Astrocyte (in vitro differentiated cells and primary cell): Measurements from ENCODE around the gene EPB41L1. TPM values are rescaled to one million over a fixed set of nuclear protein-coding genes. Genes with fewer than 3 reads are reported as not detected.

Experiments used
- DNase-seq: peaks from one replicate; pipeline ENCODE4 v3.0.0-alpha.2; 2010; ENCODE audit warnings: low read depth
- FAIRE-seq: peaks from 2 replicates; lab custom pipeline; 2011; peaks lifted over from hg19 to GRCh38; lab: Jason Lieb, UNC
- H2AFZ ChIP-seq: 2 replicates; pipeline ENCODE4 v1.6.0; 2012; ENCODE audit warnings: low read depth, low read length, inconsistent platforms
- H3K27ac ChIP-seq: 2 replicates; pipeline ENCODE4 v1.5.1; 2011; ENCODE audit warnings: low read depth, low read length, inconsistent platforms
- H3K27me3 ChIP-seq: 2 replicates; pipeline ENCODE4 v1.6.0; 2011; ENCODE audit warnings: low read length, inconsistent platforms; ENCODE audit not compliant: insufficient read depth
- H3K36me3 ChIP-seq: 2 replicates; pipeline ENCODE4 v1.5.1; 2011; ENCODE audit warnings: low read length, inconsistent platforms; ENCODE audit not compliant: insufficient read depth
- H3K4me1 ChIP-seq: 2 replicates; pipeline ENCODE4 v1.5.1; 2011; ENCODE audit warnings: low read length, inconsistent platforms; ENCODE audit not compliant: insufficient read depth
- H3K4me2 ChIP-seq: 2 replicates; pipeline ENCODE4 v1.6.0; 2012; ENCODE audit warnings: low read length, inconsistent platforms
- H3K4me3 ChIP-seq: 2 replicates; pipeline ENCODE4 v1.5.1; 2011; ENCODE audit warnings: low read depth, mild to moderate bottlenecking, low read length, inconsistent platforms; ENCODE audit not compliant: insufficient read depth
- H3K79me2 ChIP-seq: 2 replicates; pipeline ENCODE4 v1.6.0; 2012; ENCODE audit warnings: mild to moderate bottlenecking, low read length, inconsistent platforms; ENCODE audit not compliant: insufficient read depth
- H3K9ac ChIP-seq: 2 replicates; pipeline ENCODE4 v1.6.0; 2012; ENCODE audit warnings: mild to moderate bottlenecking, low read length, inconsistent platforms
- H3K9me3 ChIP-seq: 2 replicates; pipeline ENCODE4 v1.5.1; 2012; ENCODE audit warnings: low read depth, mild to moderate bottlenecking, low read length, inconsistent platforms; ENCODE audit not compliant: insufficient read depth
- H4K20me1 ChIP-seq: 2 replicates; pipeline ENCODE4 v1.6.0; 2012; ENCODE audit warnings: low read length, inconsistent platforms; ENCODE audit not compliant: insufficient read depth
- H3K27ac Mint-ChIP-seq: one replicate; pipeline ENCODE4 v1.8.0; 2021; ENCODE audit warnings: mild to moderate bottlenecking, mixed read lengths; ENCODE audit not compliant: unreplicated experiment
- H3K27me3 Mint-ChIP-seq: one replicate; pipeline ENCODE4 v1.8.0; 2021; ENCODE audit warnings: low read depth, mixed read lengths; ENCODE audit not compliant: unreplicated experiment
- H3K36me3 Mint-ChIP-seq: one replicate; pipeline ENCODE4 v1.8.0; 2021; ENCODE audit warnings: low read depth, mixed read lengths; ENCODE audit not compliant: unreplicated experiment
- H3K4me1 Mint-ChIP-seq: one replicate; pipeline ENCODE4 v1.8.0; 2021; ENCODE audit warnings: low read depth, mixed read lengths; ENCODE audit not compliant: unreplicated experiment
- H3K4me3 Mint-ChIP-seq: one replicate; pipeline ENCODE4 v1.8.0; 2021; ENCODE audit warnings: mild to moderate bottlenecking, moderate library complexity, mixed read lengths; ENCODE audit not compliant: unreplicated experiment
- H3K9me3 Mint-ChIP-seq: one replicate; pipeline ENCODE4 v1.8.0; 2021; ENCODE audit warnings: mild to moderate bottlenecking, mixed read lengths; ENCODE audit not compliant: unreplicated experiment
- CTCF ChIP-seq: IDR thresholded peaks from 2 replicates; pipeline ENCODE4 v1.5.1; 2011; ENCODE audit warnings: low read depth, mild to moderate bottlenecking, inconsistent platforms, low read length, moderate library complexity; ENCODE audit not compliant: insufficient read depth
- EZH2 ChIP-seq: IDR thresholded peaks from 2 replicates; pipeline ENCODE4 v1.6.1; 2012; ENCODE audit warnings: mild to moderate bottlenecking, low read length, inconsistent platforms; ENCODE audit not compliant: insufficient read depth
- total RNA-seq: library from RNA; stranded (reverse); gene quantifications from 2 replicates; pipeline ENCODE4 v1.2.1, GENCODE V29; 2021

The EPB41L1 gene
- total RNA-seq, 1 donor from 2014 or later: 39.4 TPM

- Histone ChIP-seq H3K36me3 (no peaks in the 10 kb centered on the region), H3K79me2 (no peaks in the 10 kb centered on the region), H3K27me3 (no peaks in the 10 kb centered on the region), H3K9ac (no peak overlapping the region), H3K4me3 (no peak overlapping the region), H3K4me1 (no peaks in the 10 kb centered on the region), H3K9me3 (no peaks in the 10 kb centered on the region), H2AFZ (no peak overlapping the region), H3K27ac (no peak overlapping the region), H4K20me1 (no peaks in the 10 kb centered on the region), H3K4me2 (no peak overlapping the region)
- Mint-ChIP-seq H3K4me1 (peaks cover 6% of the 10 kb centered on the region), H3K9me3 (no peaks in the 10 kb centered on the region), H3K4me3 (no peak overlapping the region), H3K27ac (no peak overlapping the region), H3K27me3 (peaks cover 34% of the 10 kb centered on the region), H3K36me3 (no peaks in the 10 kb centered on the region)
- FAIRE-seq: no peak
- TF ChIP-seq EZH2 (no peak), CTCF (no peak)
- DNase-seq: no peak
Observed at GRCh38 chr20:36105711-36106226, 48.8 kb upstream of the EPB41L1 start.

GRCh38 chr20:36106606-36107005 is 47.9 kb upstream of the EPB41L1 start:
- FAIRE-seq (no peak), DNase-seq (no peak)
- TF ChIP-seq CTCF: no peak
- TF ChIP-seq EZH2: no peak
- Histone ChIP-seq H3K27me3 (no peaks in the 10 kb centered on the region), H3K9me3 (no peaks in the 10 kb centered on the region), H4K20me1 (no peaks in the 10 kb centered on the region), H3K36me3 (no peaks in the 10 kb centered on the region), H2AFZ (no peak overlapping the region), H3K27ac (no peak overlapping the region), H3K4me3 (no peak overlapping the region), H3K79me2 (no peaks in the 10 kb centered on the region), H3K9ac (no peak overlapping the region), H3K4me2 (no peak overlapping the region), H3K4me1 (no peaks in the 10 kb centered on the region)
- H3K36me3 Mint-ChIP-seq: no peaks in the 10 kb centered on the region
- no peak overlapping the region for H3K27ac Mint-ChIP-seq
- H3K4me3 Mint-ChIP-seq: no peak overlapping the region
- H3K4me1 Mint-ChIP-seq: peaks cover 6% of the 10 kb centered on the region
- H3K9me3 Mint-ChIP-seq: no peaks in the 10 kb centered on the region
- peaks cover 36% of the 10 kb centered on the region for H3K27me3 Mint-ChIP-seq

- H3K4me2 ChIP-seq: no peak overlapping the region
- no peaks in the 10 kb centered on the region for H3K36me3 Mint-ChIP-seq
Observed at GRCh38 chr20:36107881-36108280, 46.7 kb upstream of the EPB41L1 start.

More at GRCh38 chr20:36107881-36108280, 46.7 kb upstream of the EPB41L1 start:
- H3K9me3 ChIP-seq: no peaks in the 10 kb centered on the region
- H3K4me3 ChIP-seq: no peak overlapping the region
- no peak overlapping the region for H3K9ac ChIP-seq
- no peak for DNase-seq
- Mint-ChIP-seq H3K4me3 (no peak overlapping the region), H3K4me1 (peaks cover 6% of the 10 kb centered on the region), H3K9me3 (no peaks in the 10 kb centered on the region), H3K27me3 (peaks cover 38% of the 10 kb centered on the region), H3K27ac (no peak overlapping the region)
- H3K27me3 ChIP-seq: peaks cover 3% of the 10 kb centered on the region
- TF ChIP-seq CTCF: no peak
- TF ChIP-seq EZH2: no peak
- no peak overlapping the region for H3K27ac ChIP-seq
- no peaks in the 10 kb centered on the region for H3K36me3 ChIP-seq
- FAIRE-seq: no peak
- H4K20me1 ChIP-seq: no peaks in the 10 kb centered on the region
- H2AFZ ChIP-seq: no peak overlapping the region
- no peaks in the 10 kb centered on the region for H3K79me2 ChIP-seq
- H3K4me1 ChIP-seq: no peaks in the 10 kb centered on the region
